Uterus (tissue), 4 donors: ENCODE results near the gene GTF2F2. TPM values are rescaled to one million over a fixed set of nuclear protein-coding genes. Genes with fewer than 3 reads are reported as not detected.

Source experiments
- DNase-seq, 2 donors: peaks; one replicate each; pipeline ENCODE4 v3.0.0-alpha.2; 2019 to 2020
- H3K27ac ChIP-seq, 2 donors: fragments of 200-600 bp; sonication (generic); 1 replicate in 1 of 2; 2 replicates in 1 of 2; pipeline ENCODE4 v1.5.1; 2016 to 2018
- H3K27me3 ChIP-seq, 2 donors: fragments of 200-600 bp; sonication (generic); one replicate each; pipeline ENCODE4 v1.5.1; 2018 to 2019; ENCODE audit warnings: control low read depth in 1 of 2
- H3K36me3 ChIP-seq, 2 donors: fragments of 200-600 bp; sonication (generic); one replicate each; pipeline ENCODE4 v1.5.1; 2019; ENCODE audit warnings: control low read depth in 1 of 2
- H3K4me1 ChIP-seq, 2 donors: fragments of 200-600 bp; sonication (generic); one replicate each; pipeline ENCODE4 v1.5.1; 2018 to 2019; ENCODE audit warnings: control low read depth in 1 of 2
- H3K4me3 ChIP-seq, 2 donors: fragments of 200-600 bp; sonication (generic); 1 replicate in 1 of 2; 2 replicates in 1 of 2; pipeline ENCODE4 v1.5.1; 2018 to 2019; ENCODE audit warnings: mild to moderate bottlenecking in 1 of 2
- H3K9me3 ChIP-seq, 2 donors: fragments of 200-600 bp; sonication (generic); one replicate each; pipeline ENCODE4 v1.5.1; 2019; ENCODE audit warnings: control low read depth in 1 of 2
- POLR2A ChIP-seq, 2 donors: fragments of 450-650 bp; IDR thresholded peaks; one replicate each; pipeline ENCODE4 v1.6.1; 2016; ENCODE audit warnings: antibody characterized with exemption in 2 of 2, mild to moderate bottlenecking in 1 of 2, moderate library complexity in 1 of 2
- intact Hi-C: fragments of 100-400 bp; cut with DNase I; formaldehyde crosslinking; loops from one replicate; pipeline ENCODE4 v1.15.1; 2023; ENCODE audit warnings: low total_unique reads
- total RNA-seq, 4 donors: library from RNA; depleted of rRNA in 3 of 4; stranded (reverse); fragments of >200 nt in 3 of 4; gene quantifications; one replicate each; pipeline versions ENCODE4 v1.1.0 to v1.2.4, GENCODE V29; 2014 to 2023
- TF ChIP-seq, protein P1 (sequence below), 4 experiments: fragments of 200-600 bp in 2 of 4; fragments of 450-650 bp in 2 of 4; sonication (generic) in 2 of 4; IDR thresholded peaks; one replicate each; pipeline ENCODE4 v1.5.1; 2016 to 2019; ENCODE audit warnings: antibody characterized with exemption in 4 of 4, mild to moderate bottlenecking in 2 of 4, moderate library complexity in 1 of 4
- donor health status: DM: yes; HTN: yes; CAD: no.

GTF2F2 gene
- total RNA-seq, 4 donors from 2014 or later = 6.2 to 35.1 (median 20.9) TPM

GRCh38 chr13:45194081-45194939 lies 74.0 kb downstream of the GTF2F2 start:
- Histone ChIP-seq H3K9me3 (no peaks in the 10 kb centered on the region), H3K27me3 (no peaks in the 10 kb centered on the region), H3K4me3 (no peak overlapping the region), H3K36me3 (no peaks in the 10 kb centered on the region), H3K4me1 (no peaks in the 10 kb centered on the region), H3K27ac (no peak overlapping the region)
- intact Hi-C loops = no loop called here
- no peak for DNase-seq
- TF ChIP-seq, protein P1, sequence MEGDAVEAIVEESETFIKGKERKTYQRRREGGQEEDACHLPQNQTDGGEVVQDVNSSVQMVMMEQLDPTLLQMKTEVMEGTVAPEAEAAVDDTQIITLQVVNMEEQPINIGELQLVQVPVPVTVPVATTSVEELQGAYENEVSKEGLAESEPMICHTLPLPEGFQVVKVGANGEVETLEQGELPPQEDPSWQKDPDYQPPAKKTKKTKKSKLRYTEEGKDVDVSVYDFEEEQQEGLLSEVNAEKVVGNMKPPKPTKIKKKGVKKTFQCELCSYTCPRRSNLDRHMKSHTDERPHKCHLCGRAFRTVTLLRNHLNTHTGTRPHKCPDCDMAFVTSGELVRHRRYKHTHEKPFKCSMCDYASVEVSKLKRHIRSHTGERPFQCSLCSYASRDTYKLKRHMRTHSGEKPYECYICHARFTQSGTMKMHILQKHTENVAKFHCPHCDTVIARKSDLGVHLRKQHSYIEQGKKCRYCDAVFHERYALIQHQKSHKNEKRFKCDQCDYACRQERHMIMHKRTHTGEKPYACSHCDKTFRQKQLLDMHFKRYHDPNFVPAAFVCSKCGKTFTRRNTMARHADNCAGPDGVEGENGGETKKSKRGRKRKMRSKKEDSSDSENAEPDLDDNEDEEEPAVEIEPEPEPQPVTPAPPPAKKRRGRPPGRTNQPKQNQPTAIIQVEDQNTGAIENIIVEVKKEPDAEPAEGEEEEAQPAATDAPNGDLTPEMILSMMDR (IDR thresholded peaks at IDR 0.05) = no peak
- no peak for TF ChIP-seq POLR2A (IDR thresholded peaks at IDR 0.05)

GRCh38 chr13:45195421-45195820 lies 75.1 kb downstream of the GTF2F2 start:
- H3K27ac ChIP-seq = no peak overlapping the region
- intact Hi-C loops = no loop called here
- TF ChIP-seq, protein P1 (IDR thresholded peaks at IDR 0.05) = no peak
- no peak for TF ChIP-seq POLR2A (IDR thresholded peaks at IDR 0.05)

GRCh38 chr13:45196096-45196495 lies 75.8 kb downstream of the GTF2F2 start:
- Histone ChIP-seq H3K4me3 (no peak overlapping the region), H3K36me3 (no peaks in the 10 kb centered on the region), H3K9me3 (no peaks in the 10 kb centered on the region), H3K27ac (no peak overlapping the region), H3K27me3 (no peaks in the 10 kb centered on the region), H3K4me1 (no peaks in the 10 kb centered on the region)
- TF ChIP-seq, protein P1 (IDR thresholded peaks at IDR 0.05) = no peak
- no peak for TF ChIP-seq POLR2A (IDR thresholded peaks at IDR 0.05)
- intact Hi-C loops = no loop called here
- DNase-seq = no peak

More at GRCh38 chr13:45195421-45195820, 75.1 kb downstream of the GTF2F2 start:
- no peaks in the 10 kb centered on the region for H3K27me3 ChIP-seq
- H3K4me1 ChIP-seq = no peaks in the 10 kb centered on the region
- H3K4me3 ChIP-seq = no peak overlapping the region
- no peaks in the 10 kb centered on the region for H3K36me3 ChIP-seq
- H3K9me3 ChIP-seq = no peaks in the 10 kb centered on the region
- DNase-seq = no peak

DNA sequence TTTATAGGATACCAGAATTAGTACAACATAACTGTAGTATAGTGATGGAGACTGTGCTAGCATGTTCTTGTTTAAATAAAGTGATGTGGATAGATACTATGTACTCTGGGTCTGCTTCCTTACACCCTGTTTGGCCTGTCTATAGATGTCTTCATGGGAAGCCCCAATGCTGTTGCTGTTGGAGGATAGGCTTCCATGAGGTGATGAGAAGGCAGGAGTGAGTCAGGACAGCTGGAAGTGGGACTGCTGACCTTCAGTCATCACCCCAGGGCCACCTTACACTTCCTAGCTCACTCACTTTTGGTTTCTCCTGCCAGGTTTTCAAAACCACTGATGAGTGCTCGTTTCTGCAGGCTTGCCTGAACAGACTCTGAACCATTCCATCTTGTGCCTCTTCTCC lies 76.3 kb downstream of the GTF2F2 start:
- H3K36me3 ChIP-seq = no peaks in the 10 kb centered on the region
- no peaks in the 10 kb centered on the region for H3K4me1 ChIP-seq
- H3K27ac ChIP-seq = no peak overlapping the region
- H3K27me3 ChIP-seq = no peaks in the 10 kb centered on the region
- H3K4me3 ChIP-seq = no peak overlapping the region
- no peaks in the 10 kb centered on the region for H3K9me3 ChIP-seq
- no peak for DNase-seq
- TF ChIP-seq, protein P1 (IDR thresholded peaks at IDR 0.05) = no peak
- no peak for TF ChIP-seq POLR2A (IDR thresholded peaks at IDR 0.05)
- intact Hi-C loops = no loop called here

DNA sequence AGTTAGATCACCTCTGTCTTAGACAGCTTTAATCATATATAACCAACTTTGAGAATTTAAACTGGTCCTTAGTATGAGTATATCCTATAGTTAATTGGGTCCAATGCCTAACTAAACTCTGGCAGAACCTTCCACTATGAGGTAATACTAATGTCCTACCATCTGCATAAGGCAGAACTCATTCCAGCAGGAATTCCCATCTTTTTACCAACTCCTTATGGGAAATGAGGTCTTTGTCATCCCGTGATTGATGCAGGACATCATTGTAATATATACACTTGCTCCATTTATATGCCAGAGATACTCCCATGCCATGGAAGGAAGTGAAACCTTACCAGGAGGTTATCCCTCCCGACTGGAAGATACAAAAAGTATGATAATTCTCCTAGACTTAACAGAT lies 77.7 kb downstream of the GTF2F2 start:
- Histone ChIP-seq H3K27ac (no peak overlapping the region), H3K4me3 (no peak overlapping the region), H3K27me3 (no peaks in the 10 kb centered on the region), H3K4me1 (no peaks in the 10 kb centered on the region), H3K9me3 (no peaks in the 10 kb centered on the region), H3K36me3 (no peaks in the 10 kb centered on the region)
- TF ChIP-seq POLR2A (IDR thresholded peaks at IDR 0.05) = no peak
- TF ChIP-seq, protein P1 (IDR thresholded peaks at IDR 0.05) = no peak
- intact Hi-C loops = loop anchor here (2.0 kb wide), 1 partner anchor 35 kb away; no protein-coding TSS in a partner anchor
- no peak for DNase-seq
